Effector CD8-positive, alpha-beta T cell (primary cell): Measurements from ENCODE around the gene MCCC2.
A peak's percentile ranks its signal among the peaks of the same experiment; 100 is the strongest.
"Not testable (repeated sequence)": the region's sequence is repeated elsewhere in the genome, so short reads cannot be mapped to it uniquely, and the experiment has no call there.

Experiments used
- DNase-seq: peaks from one replicate; lab custom pipeline; 2025; lab: John Stamatoyannopoulos, UW

The MCCC2 gene

GRCh38 chr5:71597001-71597400 is 9.9 kb downstream of the MCCC2 start:
- DNase-seq = no peak

GRCh38 chr5:71600783-71601182 is 13.6 kb downstream of the MCCC2 start:
- no peak for DNase-seq

GRCh38 chr5:71601222-71602026 is 14.3 kb downstream of the MCCC2 start:
- DNase-seq = peak; percentile 25

- DNase-seq = not testable (repeated sequence)
Observed at GRCh38 chr5:71609916-71610315, 22.8 kb downstream of the MCCC2 start.

- no peak for DNase-seq
Observed at GRCh38 chr5:71615809-71616208, 28.7 kb downstream of the MCCC2 start.

- DNase-seq = no peak
Observed at GRCh38 chr5:71620630-71621029, 33.5 kb downstream of the MCCC2 start.

- no peak for DNase-seq
Observed at GRCh38 chr5:71621268-71621667, 34.1 kb downstream of the MCCC2 start.

- DNase-seq = no peak
Observed at GRCh38 chr5:71621741-71622140, 34.6 kb downstream of the MCCC2 start.

- no peak for DNase-seq
Observed at GRCh38 chr5:71623221-71623794, 36.2 kb downstream of the MCCC2 start.

- DNase-seq = no peak
Observed at GRCh38 chr5:71629950-71630349, 42.8 kb downstream of the MCCC2 start.

- no peak for DNase-seq
Observed at GRCh38 chr5:71631070-71631469, 43.9 kb downstream of the MCCC2 start.

GRCh38 chr5:71632168-71632567 is 45.0 kb downstream of the MCCC2 start:
- DNase-seq = no peak

- DNase-seq = no peak
Observed at GRCh38 chr5:71633255-71634155, 46.4 kb downstream of the MCCC2 start.

GRCh38 chr5:71637133-71637532 is 50.0 kb downstream of the MCCC2 start:
- DNase-seq = no peak

- no peak for DNase-seq
Observed at GRCh38 chr5:71640408-71640807, 53.3 kb downstream of the MCCC2 start.

- DNase-seq = no peak
Observed at GRCh38 chr5:71645030-71645429, 57.9 kb downstream of the MCCC2 start.

GRCh38 chr5:71650940-71651339 is 63.8 kb downstream of the MCCC2 start:
- not testable (repeated sequence) for DNase-seq

GRCh38 chr5:71651579-71651978 is 64.4 kb downstream of the MCCC2 start:
- no peak for DNase-seq

- no peak for DNase-seq
Observed at GRCh38 chr5:71652349-71652748, 65.2 kb downstream of the MCCC2 start.

GRCh38 chr5:71652803-71653543 is 65.8 kb downstream of the MCCC2 start:
- no peak for DNase-seq

- no peak for DNase-seq
Observed at GRCh38 chr5:71658916-71659662, 71.9 kb downstream of the MCCC2 start.
